GM12872 (cell line): ENCODE measurements around the gene FBXL19.

Source experiments
- CTCF ChIP-seq: IDR thresholded peaks from 3 replicates; pipeline ENCODE4 v1.5.1; 2011; ENCODE audit warnings: low read depth, mild to moderate bottlenecking, low read length, moderate library complexity; ENCODE audit not compliant: insufficient read depth

The FBXL19 gene

DNA sequence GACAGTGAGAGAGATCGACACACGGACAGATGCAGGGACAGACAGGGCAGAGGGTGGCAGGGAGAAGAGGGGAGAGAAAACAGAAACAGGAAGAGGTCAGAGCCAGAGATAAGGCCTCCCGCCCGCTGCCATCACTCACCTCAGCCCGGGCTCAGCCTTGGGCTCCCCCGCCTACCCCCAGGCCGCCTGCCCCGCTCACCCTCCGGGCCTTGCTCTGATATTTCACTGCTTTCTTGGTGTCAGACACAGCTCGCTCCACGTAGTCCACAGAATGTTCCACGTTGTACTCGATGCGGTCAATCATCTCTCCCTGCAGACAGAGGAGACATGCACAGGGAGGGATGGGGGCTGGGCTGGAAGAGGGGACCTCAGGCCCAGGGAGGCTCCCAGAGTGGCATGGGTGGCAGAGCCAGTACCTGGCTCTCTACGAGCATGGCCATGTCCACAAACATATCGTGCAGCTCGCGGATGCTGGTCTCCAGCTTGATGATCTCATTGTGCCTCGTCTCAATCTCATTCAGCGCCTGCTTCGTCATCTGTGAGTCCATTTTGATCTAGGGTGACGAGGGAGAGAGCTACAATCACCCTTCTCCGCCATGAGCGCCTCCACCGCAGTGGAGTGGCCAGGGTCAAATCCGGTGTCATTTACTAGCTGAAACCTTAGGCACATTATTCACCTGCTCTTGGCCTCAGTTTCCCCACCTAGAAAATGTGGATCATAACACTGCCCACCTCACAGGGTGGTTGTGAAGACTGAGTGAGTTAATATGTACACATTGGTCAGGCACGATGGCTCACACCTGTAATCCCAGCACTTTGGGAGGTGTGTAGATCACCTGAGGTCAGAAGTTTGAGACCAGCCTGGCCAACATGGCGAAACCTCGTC, 69.8 kb downstream of the FBXL19 start:
- no peak for TF ChIP-seq CTCF

DNA sequence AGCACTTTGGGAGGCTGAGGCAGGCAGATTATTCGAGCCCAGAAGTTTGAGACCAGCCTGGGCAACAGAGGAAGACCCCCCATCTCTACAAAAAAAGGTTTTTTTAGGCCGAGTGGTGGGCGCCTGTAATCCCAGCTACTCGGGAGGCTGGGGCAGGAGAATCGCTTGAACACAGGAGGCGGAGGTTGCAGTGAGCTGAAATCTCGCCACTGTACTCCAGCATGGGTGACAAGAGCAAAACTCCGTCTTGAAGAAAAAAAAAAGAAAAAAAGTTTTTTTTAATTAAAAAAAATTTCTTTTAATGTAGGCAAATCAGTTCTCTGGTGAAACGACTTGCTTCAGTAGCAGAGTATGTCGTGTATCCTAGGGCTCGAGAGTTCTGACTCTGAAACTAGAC, 72.6 kb downstream of the FBXL19 start:
- no peak for TF ChIP-seq CTCF

DNA sequence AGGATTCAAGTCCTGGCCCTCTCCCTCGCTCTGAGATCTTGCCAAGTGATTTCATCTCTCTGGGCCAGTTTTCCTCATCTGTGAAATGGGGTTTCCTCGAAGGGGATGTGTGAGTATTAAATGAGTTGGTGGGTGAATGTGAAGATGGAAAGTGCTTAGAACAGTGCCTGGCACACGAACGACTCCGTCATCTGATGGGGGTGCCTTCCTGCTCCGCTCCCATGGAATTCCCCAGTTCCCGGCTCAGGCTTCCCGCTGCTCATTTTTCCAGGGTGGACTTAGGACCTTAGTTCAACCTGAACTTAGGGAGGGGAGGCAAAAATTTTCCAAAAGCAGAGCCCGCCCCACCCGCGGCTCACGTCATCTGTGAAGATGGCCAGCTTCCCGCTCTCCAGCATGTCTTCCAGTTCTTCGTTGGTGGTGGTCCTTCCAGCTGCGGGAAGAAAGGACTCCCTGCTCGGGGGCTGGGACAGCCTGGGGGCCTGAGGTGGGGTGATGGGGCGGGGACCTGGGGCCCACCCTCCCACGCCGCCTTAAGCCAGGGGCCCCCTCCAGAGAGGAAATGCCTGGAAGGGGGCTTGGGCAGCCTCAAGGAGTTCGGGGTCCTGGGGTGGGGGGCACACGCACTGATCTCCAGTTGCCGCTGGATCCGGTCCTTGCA, 73.1 kb downstream of the FBXL19 start:
- TF ChIP-seq CTCF: no peak

- TF ChIP-seq CTCF: no peak
These were observed 73.8 kb downstream of the FBXL19 start for GRCh38 chr16:30996985-30997724.

GRCh38 chr16:30997725-30998711, 74.6 kb downstream of the FBXL19 start:
- TF ChIP-seq CTCF: no peak
